ENCODE data around the gene LHCGR.
"Not testable (repeated sequence)": the region's sequence is repeated elsewhere in the genome, so short reads cannot be mapped to it uniquely, and the experiment has no call there.

LHCGR gene

DNA sequence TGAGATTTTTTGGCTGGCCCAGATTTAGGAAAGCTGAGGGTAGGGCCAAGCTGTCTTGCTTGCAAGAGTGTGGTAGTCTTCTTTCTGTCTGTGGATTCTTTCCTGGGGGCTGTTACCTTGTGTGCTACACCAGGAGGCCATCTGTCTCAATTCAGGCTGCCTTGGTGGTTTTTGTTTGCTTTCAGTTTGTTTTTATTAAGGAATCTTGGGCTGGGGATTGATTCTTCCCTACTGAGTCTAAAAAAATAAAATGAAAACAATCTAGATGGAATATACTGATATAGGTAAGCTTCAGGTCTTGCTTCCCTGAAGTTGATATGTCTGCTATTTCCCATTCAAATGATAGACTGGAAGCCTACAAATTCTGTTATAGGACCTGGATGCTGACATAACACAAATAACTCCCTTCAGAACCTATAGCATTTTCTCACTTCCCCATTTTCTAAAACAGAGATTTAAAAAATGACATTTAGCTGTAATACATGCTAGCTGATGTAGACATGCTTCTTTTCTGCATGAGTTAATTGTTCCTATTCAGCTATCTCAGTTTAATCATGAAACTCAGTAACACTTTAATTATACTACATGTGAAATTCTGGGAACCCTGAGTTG lies 5.3 kb downstream of the LHCGR start:
- CTCF ChIA-PET, result no interaction called here
- TF ChIP-seq, protein P1, sequence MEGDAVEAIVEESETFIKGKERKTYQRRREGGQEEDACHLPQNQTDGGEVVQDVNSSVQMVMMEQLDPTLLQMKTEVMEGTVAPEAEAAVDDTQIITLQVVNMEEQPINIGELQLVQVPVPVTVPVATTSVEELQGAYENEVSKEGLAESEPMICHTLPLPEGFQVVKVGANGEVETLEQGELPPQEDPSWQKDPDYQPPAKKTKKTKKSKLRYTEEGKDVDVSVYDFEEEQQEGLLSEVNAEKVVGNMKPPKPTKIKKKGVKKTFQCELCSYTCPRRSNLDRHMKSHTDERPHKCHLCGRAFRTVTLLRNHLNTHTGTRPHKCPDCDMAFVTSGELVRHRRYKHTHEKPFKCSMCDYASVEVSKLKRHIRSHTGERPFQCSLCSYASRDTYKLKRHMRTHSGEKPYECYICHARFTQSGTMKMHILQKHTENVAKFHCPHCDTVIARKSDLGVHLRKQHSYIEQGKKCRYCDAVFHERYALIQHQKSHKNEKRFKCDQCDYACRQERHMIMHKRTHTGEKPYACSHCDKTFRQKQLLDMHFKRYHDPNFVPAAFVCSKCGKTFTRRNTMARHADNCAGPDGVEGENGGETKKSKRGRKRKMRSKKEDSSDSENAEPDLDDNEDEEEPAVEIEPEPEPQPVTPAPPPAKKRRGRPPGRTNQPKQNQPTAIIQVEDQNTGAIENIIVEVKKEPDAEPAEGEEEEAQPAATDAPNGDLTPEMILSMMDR (IDR thresholded peaks at IDR 0.05; ENCODE audit: control extremely low read depth, extremely low read depth, low read depth, missing control alignments), result no peak
- POLR2A ChIA-PET, result no interaction called here
- peak; percentile 24 for DNase-seq (ENCODE audit: extremely low spot score)

DNA sequence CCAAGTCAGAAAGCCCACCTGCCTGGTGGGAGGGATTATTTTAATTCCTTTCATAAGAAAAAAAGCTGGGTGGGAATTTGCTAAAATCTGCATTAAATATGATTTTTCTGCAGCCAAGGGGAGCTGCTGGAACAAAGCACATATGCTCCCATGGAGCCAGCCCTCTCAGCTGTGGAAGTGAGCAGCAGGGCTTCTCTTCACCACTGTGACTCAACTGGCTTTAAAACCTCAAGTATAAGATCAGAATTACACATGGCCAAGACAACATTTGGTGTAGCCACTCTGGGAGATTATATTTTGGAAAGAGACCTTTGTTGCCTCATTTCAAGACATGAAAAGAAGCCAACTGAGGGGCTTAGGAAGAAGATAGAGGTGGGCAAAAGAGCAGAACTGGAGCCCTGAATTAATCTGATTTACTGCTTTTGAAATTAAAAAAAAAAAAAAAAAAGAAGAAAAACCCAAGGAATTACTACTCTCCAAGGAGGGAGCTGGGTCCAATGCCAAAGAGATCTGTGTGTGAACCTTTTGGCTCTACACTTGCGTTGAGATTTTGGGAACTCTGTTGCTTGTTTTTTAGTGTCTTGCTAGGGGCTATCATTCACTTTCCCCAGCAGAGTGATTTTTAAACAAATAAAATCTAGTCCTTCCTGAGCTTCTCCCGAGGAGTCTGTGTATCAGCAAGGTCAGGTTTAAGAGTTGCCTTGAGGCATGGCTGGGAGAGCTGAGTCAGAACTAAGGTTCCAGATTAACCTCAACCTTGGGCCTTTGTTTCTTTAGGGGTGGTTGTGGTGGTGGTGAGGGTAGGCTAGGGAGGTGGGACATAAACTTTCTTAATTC lies 6.0 kb downstream of the LHCGR start:
- POLR2A ChIA-PET, result no interaction called here
- TF ChIP-seq, protein P1 (IDR thresholded peaks at IDR 0.05; ENCODE audit: control extremely low read depth, extremely low read depth, low read depth, missing control alignments), result no peak
- no peak for DNase-seq (ENCODE audit: extremely low spot score)
- CTCF ChIA-PET, result no interaction called here

DNA sequence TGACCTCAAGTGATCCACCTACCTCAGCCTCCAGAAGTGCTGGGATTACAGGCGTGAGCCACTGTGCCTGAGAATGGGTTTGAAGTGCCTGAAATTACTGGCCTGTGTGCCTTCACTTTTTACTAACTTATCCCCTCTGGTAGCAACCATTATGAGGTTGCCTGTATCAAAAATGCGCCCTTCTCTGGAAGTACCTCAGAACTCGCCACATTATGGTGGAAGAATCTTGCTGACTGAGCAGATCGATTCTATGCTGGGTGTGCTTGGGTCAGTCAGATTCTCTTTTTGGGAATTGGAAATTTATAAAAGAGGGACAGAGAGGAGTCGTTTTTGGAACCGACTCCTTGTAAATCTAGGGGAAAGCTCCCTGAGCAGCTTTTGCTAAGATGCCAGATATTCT lies 8.2 kb downstream of the LHCGR start:
- no peak for DNase-seq (ENCODE audit: extremely low spot score)

DNA sequence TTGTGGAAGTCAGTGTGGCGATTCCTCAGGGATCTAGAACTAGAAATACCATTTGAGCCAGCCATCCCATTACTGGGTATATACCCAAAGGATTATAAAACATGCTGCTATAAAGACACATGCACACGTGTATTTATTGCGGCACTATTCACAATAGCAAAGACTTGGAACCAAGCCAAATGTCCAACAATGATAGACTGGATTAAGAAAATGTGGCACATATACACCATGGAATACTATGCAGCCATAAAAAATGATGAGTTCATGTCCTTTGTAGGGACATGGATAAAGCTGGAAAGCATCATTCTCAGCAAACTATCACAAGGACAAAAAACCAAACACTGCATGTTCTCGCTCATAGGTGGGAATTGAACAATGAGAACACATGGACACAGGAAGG lies 16.3 kb downstream of the LHCGR start:
- POLR2A ChIA-PET; DNase-seq (ENCODE audit: extremely low spot score): not testable (repeated sequence)

More for the DNA sequence above, 8.2 kb downstream of the LHCGR start:
- CTCF ChIA-PET, result no interaction called here
- TF ChIP-seq, protein P1 (IDR thresholded peaks at IDR 0.05; ENCODE audit: control extremely low read depth, extremely low read depth, low read depth, missing control alignments), result no peak
- POLR2A ChIA-PET, result no interaction called here

DNA sequence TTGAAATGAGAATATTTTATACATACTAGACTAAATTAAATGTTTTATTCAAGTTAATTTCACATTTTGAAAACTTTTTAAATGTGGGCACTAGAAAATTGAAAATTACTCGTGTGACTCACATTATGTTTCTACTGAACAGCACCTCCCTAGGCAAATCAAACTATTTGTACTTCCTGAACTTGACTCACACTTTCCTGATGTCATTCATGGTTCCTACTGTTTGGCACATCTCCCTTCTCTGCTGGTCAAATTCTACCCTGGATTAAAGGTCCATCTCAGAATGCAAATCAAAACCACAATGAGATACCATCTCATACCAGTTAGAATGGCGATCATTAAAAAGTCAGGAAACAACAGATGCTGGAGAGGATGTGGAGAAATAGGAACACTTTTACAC lies 16.7 kb downstream of the LHCGR start:
- POLR2A ChIA-PET, result no interaction called here
- CTCF ChIA-PET, result no interaction called here
- TF ChIP-seq, protein P1 (IDR thresholded peaks at IDR 0.05; ENCODE audit: control extremely low read depth, extremely low read depth, low read depth, missing control alignments), result no peak
- no peak for DNase-seq (ENCODE audit: extremely low spot score)

More for the DNA sequence above, 16.3 kb downstream of the LHCGR start:
- CTCF ChIA-PET, result not testable (repeated sequence)

DNA sequence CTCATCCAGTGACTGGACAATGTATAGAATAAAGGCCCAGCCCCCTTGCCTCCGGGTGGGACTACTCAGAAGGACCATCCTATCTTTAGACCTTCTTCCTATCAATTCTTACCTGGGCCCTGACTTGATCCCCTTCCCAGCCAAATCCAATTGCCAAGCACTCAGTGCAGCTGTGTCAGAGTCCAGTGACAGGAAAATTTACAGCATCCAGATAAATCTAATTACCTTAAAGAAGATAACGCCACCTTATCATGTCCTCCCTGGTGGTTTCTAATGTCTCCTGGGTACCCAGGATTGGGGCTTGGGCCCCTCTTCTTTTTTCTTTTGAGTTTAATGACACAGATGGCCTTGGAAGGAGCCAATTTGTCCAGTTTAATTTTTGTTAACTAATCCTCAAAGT lies 19.3 kb downstream of the LHCGR start:
- TF ChIP-seq, protein P1 (IDR thresholded peaks at IDR 0.05; ENCODE audit: control extremely low read depth, extremely low read depth, low read depth, missing control alignments), result no peak
- CTCF ChIA-PET, result interaction anchor here (1.4 kb wide), 1 partner anchor 9 kb away, joined by 3 read pairs; no protein-coding TSS in a partner anchor
- DNase-seq (ENCODE audit: extremely low spot score), result no peak
- POLR2A ChIA-PET, result no interaction called here

DNA sequence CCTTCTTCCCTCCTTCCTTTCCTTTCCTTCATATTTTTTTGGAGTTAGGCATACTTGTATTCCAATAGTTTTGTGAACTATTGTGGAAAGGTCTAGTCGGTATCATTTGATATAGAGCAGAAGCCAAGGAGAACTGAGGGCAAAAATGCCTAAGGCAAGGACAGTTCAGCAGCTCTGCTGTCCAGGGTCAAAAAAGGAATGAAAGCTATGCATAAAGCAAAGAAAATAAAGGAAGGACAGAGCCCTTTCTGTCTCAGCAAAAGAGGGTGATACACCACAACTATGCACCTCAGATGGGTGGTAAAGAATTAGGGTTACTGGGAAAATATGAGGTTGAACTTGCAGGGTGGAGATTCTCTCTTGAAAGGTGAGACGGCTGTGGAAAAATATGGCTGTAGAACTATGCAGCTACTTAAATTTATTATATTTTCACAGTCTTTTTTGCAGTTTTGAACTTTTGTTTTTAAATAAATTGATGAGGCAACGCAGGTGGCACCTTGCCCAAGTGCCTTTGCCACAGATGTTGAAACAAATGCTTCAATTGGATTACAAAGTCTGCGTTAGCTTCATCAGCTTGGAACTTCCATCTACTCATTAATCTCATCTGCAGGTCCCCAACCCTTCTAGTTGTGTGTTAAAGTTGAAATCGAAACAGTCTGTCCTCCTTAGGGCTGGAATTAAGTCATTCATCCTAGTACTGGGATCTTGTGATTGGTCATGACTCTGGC lies 20.8 kb downstream of the LHCGR start:
- no peak for DNase-seq (ENCODE audit: extremely low spot score)
- POLR2A ChIA-PET, result no interaction called here
- TF ChIP-seq, protein P1 (IDR thresholded peaks at IDR 0.05; ENCODE audit: control extremely low read depth, extremely low read depth, low read depth, missing control alignments), result no peak
- CTCF ChIA-PET, result no interaction called here
